ENCODE measurements around the gene NAPSA.

GRCh38 chr19:50393589-50393988 is 28.1 kb upstream of the NAPSA start:
- TF ChIP-seq CTCF (IDR thresholded peaks at IDR 0.05; ENCODE audit: insufficient read depth, low read depth, low read length) (no peak), EZH2 (IDR thresholded peaks at IDR 0.05; ENCODE audit: insufficient read depth, low read length) (no peak)

Data from astrocyte (in vitro differentiated cells and primary cell).